ENCODE data around the gene DNMT1.

Gene DNMT1

DNA sequence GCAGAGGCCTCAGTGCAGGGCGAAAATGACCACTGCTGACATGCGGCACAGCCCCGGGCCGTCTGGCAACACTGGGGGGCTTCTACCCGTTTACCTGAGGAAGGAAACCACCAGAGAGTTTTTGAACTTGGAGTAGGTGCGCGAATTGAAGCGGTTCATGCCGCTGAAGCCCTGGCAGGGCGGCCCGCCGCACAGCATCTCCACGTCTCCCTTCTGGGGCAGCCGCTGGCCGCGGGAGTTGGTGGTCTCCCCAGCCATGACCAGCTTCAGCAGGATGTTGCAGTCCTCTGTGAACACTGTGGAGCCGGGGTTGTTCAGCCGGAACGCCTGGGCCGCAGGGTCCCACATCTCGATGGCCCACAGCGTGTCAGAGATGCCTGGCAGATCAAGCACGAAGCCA lies 54.8 kb downstream of the DNMT1 start:
- no peak overlapping the region for H3K27ac ChIP-seq
- TF ChIP-seq, protein P1, sequence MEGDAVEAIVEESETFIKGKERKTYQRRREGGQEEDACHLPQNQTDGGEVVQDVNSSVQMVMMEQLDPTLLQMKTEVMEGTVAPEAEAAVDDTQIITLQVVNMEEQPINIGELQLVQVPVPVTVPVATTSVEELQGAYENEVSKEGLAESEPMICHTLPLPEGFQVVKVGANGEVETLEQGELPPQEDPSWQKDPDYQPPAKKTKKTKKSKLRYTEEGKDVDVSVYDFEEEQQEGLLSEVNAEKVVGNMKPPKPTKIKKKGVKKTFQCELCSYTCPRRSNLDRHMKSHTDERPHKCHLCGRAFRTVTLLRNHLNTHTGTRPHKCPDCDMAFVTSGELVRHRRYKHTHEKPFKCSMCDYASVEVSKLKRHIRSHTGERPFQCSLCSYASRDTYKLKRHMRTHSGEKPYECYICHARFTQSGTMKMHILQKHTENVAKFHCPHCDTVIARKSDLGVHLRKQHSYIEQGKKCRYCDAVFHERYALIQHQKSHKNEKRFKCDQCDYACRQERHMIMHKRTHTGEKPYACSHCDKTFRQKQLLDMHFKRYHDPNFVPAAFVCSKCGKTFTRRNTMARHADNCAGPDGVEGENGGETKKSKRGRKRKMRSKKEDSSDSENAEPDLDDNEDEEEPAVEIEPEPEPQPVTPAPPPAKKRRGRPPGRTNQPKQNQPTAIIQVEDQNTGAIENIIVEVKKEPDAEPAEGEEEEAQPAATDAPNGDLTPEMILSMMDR (IDR thresholded peaks at IDR 0.05) = no peak
- no peak for TF ChIP-seq ZFX (IDR thresholded peaks at IDR 0.05; ENCODE audit: borderline replicate concordance)

- H3K27ac ChIP-seq = no peak overlapping the region
- no peak for TF ChIP-seq ZFX (IDR thresholded peaks at IDR 0.05; ENCODE audit: borderline replicate concordance)
- TF ChIP-seq, protein P1 (IDR thresholded peaks at IDR 0.05) = no peak
Measured at GRCh38 chr19:10138879-10139795, 55.6 kb downstream of the DNMT1 start.

GRCh38 chr19:10137751-10138682 lies 56.7 kb downstream of the DNMT1 start:
- TF ChIP-seq ZFX (IDR thresholded peaks at IDR 0.05; ENCODE audit: borderline replicate concordance) = no peak
- TF ChIP-seq, protein P1 (IDR thresholded peaks at IDR 0.05) = no peak

DNA sequence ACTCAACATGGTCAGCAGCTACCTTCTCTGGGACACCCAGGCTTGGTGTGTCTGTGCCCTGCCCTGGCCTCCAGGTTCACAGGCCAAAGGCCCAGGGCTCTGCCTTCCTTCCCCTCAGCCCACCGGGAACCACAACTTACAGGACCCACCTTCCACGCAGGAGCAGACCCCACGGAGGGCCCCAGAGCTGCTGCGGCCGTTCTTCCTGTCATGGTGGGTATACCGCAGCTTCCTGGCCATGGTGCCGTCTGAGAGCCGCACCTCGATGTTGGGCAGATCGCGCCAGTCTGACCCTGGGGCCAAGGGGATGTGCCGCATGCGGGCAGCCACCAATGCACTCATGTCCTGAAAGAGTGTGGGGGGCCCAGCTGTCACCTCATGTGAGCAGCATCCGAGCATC lies 57.8 kb downstream of the DNMT1 start:
- no peak overlapping the region for H3K27ac ChIP-seq

More at GRCh38 chr19:10137751-10138682, 56.7 kb downstream of the DNMT1 start:
- no peak overlapping the region for H3K27ac ChIP-seq

GRCh38 chr19:10135551-10136334 lies 59.0 kb downstream of the DNMT1 start:
- TF ChIP-seq, protein P1 (IDR thresholded peaks at IDR 0.05) = no peak
- TF ChIP-seq ZFX (IDR thresholded peaks at IDR 0.05; ENCODE audit: borderline replicate concordance) = no peak
- H3K27ac ChIP-seq = no peak overlapping the region

More for the DNA sequence above, 57.8 kb downstream of the DNMT1 start:
- TF ChIP-seq, protein P1 (IDR thresholded peaks at IDR 0.05) = no peak
- TF ChIP-seq ZFX (IDR thresholded peaks at IDR 0.05; ENCODE audit: borderline replicate concordance) = no peak

DNA sequence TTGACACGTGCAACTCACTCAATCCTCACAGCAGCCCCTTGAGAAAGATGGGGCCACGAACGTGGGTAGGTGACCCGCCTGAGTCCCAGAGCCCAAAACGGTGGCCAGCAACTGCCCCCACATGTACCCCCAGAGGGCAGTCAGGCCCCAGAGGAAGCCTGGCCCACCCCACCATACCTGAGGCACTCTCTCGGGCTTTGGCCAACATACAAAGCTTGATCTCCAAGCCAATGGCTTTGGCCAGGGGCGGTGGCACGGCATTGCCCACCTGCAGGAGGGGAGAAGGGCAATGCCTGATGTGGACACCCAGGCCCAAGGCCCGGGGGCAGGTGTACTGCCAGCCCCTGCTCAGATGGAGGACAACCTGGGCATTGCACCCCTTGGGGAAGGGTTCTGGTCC lies 60.7 kb downstream of the DNMT1 start:
- no peak for TF ChIP-seq ZFX (IDR thresholded peaks at IDR 0.05; ENCODE audit: borderline replicate concordance)
- TF ChIP-seq, protein P1 (IDR thresholded peaks at IDR 0.05) = no peak
- H3K27ac ChIP-seq = no peak overlapping the region
